ENCODE data around the gene MAFF.
"Not testable (repeated sequence)": the region's sequence is repeated elsewhere in the genome, so short reads cannot be mapped to it uniquely, and the experiment has no call there.

Gene MAFF

DNA sequence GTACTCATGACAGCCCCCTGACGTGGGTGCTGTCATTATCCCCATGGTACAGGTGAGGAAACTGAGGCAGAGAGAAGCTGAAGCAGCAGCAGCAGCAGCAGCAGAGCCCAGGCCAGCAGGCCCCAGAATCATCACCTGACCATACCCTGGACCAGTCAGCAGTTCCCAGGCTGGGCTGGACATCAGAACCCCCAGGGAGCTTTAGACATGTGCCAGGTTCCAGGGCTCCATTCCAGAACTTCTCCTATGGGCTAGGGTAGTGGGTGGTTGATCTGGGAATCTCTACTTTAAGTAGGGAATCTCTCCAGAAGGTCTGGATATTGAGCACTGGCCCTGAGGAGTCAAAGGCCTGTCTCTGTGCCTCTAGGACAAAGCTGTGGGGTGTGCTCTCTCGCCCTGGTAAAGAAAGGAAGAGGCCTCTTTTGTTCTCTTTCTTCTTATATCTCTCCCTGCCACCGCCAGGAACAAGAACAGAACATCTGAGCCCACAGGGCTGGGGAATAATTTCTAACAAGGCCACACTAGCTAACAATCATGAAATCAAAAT lies 26.6 kb downstream of the MAFF start:
- no peak for DNase-seq

DNA sequence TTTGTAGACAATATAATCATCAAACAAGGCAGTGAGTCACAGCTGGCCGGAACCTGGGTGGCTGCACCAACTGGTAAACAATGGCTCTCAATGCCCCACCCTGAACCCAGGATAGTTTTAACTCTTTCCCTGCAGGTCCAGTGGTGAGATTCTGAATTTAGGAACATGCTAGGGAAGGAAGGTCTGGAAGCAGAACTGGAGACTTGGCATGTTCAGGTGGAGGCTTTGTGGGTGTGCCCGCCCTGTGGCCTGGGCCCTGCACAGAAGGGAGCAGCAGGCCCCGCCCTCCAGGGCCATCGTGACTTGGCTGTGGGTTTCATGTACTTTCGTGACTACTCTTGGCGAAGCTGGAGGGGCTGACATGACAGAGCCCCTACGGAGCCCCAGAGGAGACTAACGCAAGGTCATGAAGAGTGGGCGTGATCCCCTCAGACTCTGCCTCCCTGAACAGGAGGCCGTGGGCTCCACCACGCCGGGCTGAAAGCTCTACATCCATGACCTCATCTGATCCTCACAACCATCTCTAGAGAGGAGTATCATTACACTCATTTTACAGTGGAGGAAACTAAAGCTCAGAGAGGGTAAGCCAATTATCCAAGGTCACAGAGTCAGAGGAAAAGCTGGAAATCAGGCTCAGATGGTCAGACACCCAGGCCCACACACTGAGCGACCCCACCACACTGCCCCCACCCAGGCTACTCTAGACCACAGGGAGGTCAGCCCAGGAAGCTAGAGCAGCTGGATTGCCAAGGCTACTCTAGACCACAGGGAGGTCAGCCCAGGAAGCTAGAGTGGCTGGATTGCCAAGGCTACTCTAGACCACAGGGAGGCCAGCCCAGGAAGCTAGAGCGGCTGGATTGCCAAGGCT lies 27.3 kb downstream of the MAFF start:
- DNase-seq: no peak

DNA sequence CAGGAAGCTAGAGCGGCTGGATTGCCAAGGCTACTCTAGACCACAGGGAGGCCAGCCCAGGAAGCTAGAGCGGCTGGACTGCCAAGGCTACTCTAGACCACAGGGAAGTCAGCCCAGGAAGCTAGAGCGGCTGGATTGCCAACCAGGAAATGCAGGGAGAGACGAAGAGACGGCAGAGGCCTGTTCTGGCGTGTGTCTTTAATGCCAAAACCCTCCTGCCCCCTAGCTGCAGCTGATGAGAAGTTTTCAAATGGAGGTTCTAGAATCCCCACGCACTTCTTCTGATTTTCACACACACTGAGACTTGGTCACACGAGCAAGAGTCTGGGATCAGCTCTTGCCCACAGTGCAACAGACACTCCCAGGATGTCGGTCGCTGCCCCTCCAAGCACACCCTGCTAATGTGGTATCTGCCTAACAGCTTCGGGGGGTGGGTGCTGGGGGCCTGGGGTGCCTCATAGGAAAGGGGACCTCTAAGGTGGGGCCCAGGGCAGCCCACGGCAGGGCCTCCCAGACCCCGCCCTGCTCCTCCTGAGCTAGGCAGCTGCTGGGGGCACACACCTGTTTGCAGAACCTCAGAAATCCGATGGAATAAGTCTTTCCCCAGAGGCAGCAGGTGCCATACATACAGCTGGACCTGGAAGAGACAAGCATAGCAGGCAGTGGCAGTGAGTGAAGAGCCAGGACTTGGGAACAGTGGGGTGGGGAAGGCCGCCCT lies 28.5 kb downstream of the MAFF start:
- DNase-seq: no peak

DNA sequence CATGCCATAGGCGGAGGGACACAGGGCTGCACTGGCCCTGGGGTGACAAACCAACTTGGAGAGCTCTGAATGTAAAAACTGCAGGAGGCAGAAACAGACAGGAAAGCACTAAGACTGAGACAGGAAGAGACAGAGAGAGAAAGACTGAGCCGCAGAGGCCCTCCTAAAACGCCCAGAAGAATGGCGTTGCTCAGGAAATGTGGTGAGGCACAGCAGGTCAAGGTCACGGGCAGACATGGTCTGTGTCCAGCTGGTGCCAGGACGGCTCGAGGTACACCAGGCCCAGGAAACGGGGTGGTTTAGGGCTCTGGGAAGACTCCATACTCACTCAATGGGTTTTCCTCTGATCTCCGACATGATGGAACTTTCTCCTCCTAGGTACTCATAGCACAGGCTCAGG lies 29.1 kb downstream of the MAFF start:
- no peak for DNase-seq

DNA sequence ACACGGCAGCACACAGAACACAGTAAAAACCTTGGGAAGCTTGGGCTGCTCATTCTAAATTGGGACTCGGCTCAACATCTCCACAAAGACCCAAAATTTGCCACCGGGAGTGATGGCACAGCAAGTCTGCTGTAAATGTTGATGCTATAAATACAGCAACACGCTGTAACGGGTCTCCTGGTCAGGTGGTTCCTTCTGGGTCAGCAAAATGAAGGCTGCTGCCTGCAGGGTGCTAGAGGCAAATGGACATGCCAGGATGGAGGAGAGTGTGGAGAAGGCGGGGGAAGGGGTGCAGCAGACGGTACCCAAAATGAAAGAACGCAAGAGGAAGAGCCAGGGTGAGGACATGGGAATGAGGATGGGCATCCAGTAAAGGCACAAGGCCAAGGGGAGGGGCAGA lies 30.4 kb downstream of the MAFF start:
- no peak for DNase-seq

DNA sequence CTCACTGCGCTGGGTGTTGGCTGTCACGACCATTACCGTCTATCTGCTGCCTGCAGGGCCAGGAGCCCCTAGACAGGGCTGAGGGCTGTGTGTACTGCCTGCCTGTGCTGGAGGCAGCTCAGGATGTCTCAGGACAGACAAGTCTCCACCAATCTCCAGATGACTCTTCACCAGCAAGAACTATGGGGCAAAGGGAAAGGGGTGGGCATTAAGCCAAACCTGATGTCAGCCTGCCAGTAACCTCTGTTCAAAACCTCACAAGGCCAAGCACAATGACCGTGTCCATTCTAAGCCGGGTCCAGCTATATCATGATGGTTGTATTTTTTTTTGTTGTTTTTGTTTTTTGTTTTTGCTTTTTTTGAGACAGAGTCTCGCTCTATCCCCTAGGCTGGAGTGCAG lies 31.6 kb downstream of the MAFF start:
- DNase-seq: no peak

DNA sequence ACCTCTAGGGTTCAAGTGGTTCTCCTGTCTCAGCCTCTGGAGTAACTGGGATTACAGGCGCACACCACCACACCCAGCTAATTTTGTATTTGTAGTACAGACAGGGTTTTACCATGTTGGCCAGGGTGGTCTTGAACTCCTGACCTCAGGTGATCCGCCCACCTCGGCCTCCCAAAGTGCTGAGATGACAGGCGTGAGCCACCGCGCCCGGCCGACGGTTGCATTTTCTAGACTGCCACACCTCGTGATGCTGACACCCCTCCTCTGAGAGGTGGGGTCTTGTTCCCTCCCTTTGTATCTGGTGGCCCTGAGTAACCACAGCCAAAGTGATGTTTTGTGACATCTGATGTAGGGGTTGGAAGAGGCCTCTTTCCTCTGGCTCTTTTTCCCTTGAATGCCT lies 32.1 kb downstream of the MAFF start:
- DNase-seq: not testable (repeated sequence)

DNA sequence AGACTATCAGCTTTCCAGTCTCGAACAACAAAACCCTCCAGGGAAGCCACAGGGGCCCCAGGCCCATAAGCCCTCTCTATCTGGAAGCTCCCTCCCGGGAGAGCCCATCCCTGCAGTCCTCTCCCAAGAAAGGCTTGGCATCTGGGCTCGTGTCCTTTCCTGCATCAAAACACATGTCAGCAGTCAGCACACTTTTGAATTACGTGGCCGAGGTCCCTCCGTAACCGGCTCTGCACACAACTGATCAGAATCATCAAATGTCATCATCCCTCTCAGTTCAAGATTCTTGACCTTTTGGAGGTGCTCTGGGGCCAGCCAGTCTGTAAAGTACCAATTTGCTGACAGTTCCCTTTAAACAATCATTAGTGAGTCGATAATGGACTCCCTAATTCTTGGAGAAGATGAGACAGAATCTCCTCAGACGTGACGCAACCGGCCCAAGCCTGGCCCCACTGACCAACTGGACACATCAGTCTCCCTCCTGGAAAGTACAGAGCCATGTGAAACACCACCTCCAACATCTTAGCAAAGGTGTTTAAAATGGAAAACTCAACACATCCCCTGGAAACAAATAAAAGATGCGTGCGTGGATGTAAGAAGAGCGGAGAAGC lies 33.6 kb downstream of the MAFF start:
- DNase-seq: no peak

DNA sequence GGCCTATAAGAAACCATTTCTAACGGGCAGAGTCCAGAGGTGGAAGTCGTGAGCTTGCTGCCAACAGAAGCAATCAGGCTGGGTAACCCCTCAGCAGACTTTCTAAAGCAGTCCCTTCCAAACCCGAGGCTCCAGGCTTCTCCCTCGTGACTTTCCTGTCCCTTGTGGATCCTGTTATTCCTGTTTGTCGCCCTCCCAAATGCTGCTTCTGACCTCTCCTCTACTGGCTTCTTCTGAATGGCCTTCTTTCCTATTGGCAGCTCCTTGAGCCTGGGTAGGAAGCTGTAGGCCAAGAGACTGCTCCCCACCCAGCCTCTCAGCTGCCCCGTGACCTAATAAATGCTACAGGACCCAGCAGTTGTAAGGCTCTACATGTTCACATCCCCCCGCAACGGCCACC lies 35.0 kb downstream of the MAFF start:
- DNase-seq: no peak

DNA sequence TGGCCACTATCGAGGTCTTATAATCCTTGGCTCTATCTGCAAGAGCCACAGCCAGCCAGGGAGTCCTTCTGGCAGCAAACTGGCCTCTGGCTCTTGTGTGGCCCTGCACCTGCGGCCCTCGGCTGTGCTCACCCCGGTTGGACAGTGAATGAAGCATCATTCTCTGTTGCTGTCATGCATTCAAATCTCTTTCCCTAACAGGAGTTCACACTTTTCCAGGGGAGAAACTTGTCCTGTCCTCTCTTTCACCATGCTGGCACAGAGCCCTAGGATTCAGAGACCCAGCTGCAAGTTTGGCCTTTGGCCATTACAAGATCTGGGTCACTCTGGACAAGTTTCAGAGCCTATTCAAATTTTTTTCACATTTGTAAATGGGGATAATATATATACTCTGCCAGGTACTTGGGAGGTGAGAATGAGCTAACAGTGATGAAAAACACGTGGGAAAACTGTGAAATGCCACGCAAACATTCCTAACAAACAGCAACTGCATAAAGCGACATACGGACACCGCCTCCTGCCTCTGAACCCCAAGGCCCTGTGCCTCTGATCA lies 36.8 kb downstream of the MAFF start:
- no peak for DNase-seq

DNA sequence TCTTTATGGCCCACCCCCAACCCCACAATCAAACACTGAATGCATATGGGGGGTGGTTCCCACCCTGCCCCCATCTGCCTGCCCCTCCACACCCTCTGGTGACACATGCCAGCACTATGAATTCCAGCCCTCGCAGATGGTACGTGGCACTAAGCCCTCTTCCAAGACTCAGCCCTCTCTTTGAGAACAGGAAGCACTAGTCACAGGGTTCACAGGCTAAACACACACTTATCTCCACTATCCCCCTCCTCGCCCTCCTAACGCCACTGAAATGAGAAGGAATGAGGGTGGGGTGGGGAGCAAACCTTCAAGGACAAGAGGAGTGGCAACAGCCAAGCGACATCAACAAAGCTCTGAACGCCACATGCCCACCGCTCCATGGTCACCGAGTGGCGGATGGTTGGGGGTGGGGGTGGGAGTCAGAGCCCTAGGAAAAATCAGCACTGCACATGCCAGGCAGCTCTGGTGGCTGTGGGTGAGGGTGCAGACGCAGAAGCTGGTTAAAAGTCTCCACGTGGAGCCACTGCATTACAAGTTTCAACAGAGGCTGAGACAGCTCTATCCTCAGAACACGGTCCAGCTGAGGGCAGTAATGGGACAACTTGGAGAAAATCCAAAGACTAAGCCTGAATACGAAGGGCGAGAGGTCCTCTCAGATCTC lies 37.4 kb downstream of the MAFF start:
- no peak for DNase-seq

DNA sequence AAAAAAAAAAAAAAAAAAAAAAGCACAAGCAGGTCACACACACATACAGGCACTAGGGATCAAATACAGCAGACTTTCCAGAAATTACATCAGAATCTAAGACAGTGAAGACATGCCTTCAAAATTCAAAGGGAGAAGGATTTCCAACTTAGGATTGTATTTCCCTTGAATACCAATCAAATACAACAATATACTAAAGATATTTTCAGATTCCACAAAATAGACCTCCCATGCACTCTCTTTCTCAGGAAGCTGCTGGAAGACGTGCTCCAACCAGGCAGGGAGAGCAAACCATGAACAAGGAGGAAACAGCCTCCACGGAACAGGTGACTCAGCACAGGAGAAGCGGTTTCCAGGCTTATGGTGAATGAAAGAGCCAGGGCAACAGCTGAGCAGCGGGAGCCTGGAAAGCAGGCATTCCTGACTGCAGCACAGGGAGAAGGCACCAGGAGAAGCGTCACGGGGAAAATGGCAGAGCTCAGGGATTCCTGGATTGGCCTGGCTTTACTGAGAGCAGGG lies 39.0 kb downstream of the MAFF start:
- peak; percentile 26 for DNase-seq

DNA sequence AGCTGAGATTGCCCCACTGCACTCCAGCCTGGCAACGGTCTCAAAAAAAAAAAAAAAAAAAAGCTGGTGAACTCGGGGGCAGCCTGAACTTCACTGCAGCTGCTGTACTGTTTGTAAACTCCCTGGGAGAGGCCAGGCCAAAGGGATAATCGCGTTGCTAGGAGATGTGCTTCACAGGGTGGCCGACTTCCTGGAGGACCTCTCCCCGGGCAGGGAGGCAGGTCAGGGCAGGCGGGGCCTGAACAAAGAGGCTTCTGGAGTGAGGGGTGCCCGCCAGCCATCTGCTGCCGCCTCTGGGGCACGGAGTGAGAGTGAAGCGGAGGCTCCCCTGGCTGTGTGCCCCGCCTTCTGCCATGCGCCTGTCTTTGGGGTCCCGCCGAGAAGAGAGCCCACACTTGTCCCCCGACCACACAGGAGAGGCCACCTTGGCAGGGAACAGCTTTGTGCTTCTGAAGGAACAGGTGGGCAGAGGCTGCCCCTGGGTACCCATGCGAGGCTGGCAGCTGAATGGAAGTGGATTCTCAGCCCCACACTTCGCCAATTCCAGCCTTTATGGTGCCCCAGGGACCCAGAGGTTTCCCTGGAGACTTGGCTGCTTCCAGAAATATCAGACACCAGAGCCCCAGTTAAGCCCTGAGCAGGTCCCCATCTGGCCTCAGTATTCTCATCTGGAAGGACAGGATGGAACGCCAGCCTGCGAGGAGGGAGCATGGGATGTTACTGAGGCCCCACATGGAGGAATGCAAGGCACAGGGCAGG lies 41.4 kb downstream of the MAFF start:
- peak; percentile 84 for DNase-seq

DNA sequence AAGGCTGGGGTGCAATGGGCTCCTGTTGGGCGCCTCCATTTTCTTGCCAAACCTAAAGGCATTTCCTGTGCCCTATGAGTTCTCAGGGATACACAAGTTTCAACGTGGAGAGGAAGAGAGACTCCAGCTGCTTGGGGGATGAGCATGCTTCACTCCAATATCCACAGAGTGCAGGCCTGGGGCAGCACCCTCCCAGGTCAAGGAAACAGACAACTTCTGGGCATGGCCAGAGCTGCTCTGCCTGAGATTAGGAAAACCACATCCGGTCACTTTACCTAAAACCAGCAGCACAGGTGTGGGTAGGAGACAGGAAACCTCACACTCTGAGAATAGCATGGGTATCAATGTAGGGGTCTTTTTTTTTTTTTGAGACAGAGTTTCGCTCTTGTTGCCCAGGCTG lies 42.3 kb downstream of the MAFF start:
- DNase-seq: no peak

DNA sequence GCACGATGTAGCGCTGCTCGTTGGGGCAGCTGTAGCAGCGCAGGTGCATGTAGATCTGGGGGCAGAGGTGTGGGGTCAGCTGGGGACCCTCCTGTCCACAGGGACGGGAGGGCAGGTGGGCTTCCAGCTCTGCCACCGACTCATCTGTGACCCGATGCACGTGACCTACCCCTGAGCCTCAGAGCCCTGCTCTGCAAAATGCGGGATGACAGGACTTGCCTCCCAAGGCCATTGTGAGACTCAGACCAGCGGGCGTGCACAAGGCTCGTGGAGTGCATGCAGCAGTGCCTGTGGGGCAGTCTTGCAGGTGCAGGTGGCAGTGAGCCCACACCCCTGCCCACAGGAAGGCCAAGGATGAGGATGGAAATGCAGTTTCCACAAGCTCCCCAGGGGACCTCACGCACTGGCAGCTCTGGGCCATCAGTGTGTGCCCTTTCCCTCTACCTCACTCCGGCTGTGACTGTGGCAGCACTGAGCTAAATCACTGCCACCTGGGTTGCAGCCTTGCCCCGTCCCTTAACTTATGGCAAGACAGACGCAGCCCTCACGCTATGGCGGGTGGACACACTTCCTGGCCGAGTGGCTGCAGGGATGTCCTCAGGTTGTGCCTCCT lies 44.4 kb downstream of the MAFF start:
- DNase-seq: peak; percentile 22

DNA sequence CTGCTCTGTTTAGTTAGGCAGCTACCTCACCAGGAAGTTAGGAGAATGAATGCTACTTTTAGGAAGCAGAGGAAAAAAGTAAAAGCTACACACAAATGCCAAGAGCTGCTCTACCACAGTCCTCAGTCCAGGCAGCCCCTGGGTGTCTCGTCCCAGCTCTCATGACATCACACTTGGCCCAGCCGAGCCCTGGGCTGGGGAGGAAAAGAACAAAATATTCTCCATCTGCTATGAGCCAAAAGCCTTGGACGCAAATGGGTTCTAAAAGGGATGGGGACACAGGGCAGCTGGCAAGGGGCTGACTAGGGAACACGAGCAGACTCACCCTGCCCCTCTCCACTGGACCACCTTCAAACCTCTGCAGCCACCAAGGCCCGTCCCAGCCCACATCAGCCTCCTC lies 44.9 kb downstream of the MAFF start:
- DNase-seq: no peak

DNA sequence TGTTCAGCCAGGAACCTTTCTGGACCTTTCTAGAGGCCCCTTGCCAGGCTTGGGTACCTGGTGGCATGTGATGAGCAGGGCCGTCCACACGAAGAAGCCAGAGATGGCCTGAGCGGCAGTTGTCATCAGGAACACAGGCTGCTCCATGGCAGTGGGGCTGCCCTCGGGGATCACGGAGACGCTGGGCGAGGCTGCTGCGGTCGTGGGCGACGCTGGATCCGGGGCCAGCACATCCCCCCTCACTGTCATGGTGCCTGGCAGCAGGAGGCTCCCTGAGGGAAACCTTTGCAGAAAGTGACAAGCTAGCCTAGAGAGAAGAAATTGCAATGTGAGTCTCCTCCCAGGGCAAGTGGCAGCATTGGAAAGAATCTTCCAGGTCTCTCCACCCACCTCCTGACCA lies 45.9 kb downstream of the MAFF start:
- no peak for DNase-seq

DNA sequence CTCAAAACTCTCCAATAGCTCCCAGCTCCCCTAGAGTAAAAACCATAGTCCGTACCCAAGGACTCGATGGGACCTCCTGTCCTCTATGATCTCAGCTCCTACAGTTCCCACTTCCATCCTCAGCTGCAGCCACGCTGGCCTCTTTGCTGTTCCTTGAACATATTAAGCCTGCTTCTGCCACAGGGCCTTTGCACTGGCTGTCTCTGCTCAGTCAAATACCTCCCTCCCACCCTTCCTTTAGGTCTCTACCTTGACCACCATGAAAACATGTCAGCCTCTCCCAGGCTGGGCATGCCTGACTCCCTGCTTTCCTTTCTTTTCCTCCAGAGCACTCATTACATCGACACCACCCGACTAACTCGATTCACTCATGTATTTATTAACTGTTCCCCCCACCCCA lies 46.5 kb downstream of the MAFF start:
- no peak for DNase-seq

DNA sequence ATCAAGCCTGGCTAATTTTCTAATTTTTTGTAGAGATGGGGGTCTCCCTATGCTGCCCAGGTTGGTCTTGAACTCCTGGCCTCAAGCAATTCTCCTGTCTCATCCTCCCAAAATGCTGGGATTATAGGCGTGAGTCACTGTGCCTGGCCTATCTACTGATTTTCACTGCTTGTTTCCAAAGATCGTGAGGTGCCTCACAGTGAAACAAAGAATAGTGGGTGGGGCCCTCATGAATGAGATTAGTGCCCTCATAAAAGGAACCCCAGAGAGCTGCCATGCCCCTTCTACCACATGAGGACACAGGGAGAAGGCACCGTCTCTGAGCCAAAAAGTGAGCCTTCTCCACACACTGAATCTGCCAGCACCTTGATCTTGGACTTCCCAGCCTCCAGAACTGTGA lies 47.5 kb downstream of the MAFF start:
- DNase-seq: no peak

DNA sequence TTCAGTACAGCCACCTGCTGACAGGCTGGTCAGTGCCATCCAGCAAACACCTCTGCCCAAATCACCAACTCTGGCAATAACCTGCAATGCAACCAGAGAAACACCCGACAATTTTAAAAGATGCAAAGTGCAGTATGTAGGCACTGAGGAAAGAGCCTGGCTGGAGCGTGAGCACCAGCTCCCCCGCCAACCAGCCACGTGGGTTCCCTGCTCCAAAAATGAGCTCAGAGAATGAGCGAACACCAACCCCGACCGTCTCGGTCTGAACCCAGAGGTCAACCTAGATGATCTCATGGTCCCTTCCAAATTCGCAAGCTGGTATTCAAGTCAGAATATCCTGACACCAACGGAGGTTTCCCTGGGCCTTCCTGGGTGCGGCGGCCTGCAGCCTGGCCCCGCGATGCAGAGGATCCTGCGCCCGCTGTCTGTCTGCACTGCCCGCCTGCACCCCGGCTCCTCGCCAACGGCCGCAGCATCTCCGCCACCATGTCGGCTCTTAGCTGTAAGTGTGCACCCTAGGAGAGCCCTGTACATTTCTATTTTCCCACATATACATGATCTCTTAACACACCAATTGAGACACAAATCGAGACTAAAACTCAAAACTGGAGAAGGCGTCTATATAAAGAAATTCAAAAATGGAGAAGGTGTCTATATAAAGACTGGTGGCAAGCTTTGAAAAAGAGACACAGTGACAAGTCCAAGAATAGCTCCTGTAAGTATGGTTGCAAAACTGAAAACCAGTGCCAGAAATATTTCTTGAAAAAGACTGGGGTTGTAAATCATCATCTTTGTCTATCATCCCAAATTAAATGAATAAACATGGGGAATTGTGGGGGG lies 48.2 kb downstream of the MAFF start:
- no peak for DNase-seq

All from retina (tissue), 1 donor.